HG03571 (cell line): ENCODE results near the gene NCBP2.

ENCODE experiments used
- ATAC-seq: cut with Tn5 transposase; IDR thresholded peaks from one replicate; pipeline ENCODE4 v1.9.1; 2021; ENCODE audit not compliant: unreplicated experiment

The NCBP2 gene

DNA sequence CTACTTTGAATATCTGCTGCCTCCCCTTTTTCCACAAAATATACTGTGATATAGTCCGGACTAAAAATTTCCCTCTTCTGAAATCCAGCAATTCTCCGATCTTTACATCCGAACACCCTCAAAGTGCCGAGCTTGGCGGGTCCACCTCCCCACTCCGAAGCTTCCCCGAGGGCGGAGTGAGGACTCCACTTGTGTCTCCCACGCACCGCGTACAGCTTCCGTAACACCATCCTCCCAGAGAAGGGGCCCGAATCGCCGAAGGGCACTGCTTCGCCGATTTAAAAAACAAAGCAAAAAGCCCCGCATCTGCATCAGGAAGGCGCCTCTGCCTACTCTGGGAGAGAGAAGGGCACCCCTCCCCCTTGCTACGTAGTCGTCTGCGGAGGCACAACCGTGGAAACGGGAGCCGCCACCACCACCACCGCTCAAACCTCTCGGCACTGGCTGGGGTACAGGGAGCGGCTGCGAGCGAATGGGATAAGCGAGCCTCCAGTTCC lies 551 bp downstream of the NCBP2 start:
- ATAC-seq = peak; percentile 21

DNA sequence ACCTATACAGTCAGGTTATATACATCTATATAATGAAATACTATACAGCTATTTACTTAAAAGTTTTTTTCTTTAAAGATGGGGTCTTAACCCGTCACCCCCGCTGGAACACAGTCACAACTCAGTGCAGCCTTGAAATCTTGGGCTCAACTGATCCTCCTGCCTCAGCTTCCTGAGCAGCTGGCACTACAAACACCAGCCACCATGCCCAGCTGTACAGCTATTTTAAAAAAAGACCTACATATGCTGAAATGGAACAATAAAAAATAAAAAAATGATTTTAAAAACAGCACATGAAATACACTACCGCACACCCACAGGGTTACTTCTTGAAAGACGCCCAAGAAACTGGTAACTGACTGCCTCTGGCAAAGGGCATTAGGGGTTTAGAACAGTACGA lies 3.8 kb downstream of the NCBP2 start:
- ATAC-seq = no peak

DNA sequence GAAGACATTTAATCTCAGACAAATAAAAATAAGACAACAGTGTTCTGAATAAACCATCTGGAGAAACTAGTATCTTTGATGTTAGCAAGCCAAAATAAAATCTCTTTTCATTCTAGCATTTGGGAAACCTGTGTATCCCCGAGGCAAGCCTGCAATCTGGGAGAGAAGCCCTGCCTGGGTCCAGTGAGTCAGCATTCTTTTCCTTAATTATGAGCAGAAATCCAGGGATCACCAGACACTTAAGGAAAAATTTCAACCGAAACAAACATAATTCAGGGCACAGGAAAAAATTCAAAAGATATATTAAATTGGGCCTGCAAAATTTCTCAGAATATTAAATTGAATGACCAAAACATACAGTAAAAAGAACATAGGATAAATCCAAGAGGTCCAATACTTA lies 4.2 kb downstream of the NCBP2 start:
- no peak for ATAC-seq

DNA sequence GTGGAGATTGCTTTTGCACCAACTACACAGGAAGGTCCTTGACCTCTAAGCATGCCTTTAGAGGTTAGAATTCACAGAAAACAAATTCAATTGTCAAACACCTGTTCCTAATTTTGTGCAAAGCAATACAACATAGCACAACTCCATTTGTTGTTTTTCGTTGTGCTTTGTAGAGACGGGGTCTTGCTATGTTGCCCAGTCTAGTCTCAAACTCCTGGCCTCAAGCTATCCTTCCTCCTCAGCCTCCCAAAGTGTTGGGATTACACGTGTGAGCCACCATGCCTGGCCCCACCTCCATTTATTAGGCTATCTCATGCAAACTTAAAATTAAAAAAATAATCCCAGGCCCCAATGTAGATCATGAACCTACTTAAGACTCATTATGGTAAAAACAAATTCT lies 6.0 kb downstream of the NCBP2 start:
- ATAC-seq = no peak

DNA sequence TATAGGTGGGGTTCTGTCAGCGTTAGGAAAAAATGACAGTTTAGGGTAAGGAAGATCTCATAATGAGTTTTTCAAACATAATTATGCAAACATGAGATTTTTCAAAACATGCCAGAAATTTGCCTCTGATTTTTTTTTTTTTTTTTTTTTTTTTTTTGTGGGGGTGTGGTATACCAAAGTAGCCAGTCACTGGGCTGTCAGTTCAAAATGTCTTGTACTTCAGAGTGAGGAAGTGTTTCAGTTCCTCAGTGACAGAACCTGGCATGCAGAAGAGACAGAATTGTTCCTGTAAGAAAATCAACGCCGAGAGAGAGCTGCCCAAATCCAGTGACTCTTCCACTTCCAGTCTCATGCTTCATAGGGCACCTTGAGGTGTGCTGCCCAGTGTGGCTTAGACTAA lies 9.7 kb downstream of the NCBP2 start:
- ATAC-seq = no peak

DNA sequence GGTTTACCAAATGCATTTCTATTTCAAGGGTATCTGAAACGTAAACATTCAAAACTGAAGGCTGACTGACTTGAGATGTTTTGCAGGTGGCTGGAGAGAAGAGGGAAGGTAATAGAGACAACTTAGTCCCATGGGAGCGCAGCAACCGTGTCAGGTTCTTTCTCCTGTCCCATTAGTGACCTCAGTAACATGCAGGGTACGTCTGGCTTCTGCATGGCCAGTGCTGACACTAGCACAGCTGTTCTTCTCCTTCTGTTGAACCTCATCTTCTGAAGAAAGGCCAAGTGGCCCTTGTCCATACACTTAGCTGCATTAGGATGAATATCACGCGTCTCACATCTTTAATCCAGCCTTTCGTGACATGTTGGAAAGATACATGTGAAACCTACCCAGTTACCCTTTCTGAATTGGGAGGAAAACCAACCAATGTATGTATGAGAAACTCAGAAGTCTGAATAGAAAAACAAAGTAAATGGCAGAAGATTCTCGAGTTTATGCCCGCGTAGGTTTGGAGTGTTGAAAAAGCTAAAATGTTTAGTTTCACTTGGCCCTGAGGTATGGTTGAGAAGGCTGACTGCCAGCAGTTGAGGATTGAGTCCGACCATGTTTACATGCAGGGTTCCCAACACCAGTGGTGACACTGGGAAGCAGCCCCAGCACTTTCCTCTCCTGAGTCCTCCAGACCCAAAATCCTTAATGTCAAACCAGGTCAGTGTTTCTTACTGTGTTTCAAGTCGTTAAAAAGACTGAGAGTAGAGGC lies 10.3 kb downstream of the NCBP2 start:
- ATAC-seq = no peak

DNA sequence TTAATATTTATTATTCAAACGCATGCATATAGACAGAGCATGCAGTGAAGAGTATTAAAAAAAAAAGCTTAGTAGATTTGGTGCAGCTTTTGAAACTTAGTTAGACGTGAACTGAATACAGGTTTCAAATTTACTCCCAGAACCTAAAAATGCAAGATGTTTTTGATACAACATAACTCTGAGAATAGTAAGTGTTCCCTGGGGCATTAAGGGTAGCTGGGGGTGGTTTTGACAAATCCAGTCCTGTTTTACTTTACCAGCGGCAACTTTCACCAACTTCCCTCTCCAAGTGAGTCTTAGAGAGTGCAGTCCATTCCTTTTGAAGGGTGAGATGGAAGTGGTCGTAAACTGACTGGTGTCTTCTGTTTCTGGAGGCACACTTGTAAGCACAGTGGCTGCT lies 11.2 kb downstream of the NCBP2 start:
- no peak for ATAC-seq

DNA sequence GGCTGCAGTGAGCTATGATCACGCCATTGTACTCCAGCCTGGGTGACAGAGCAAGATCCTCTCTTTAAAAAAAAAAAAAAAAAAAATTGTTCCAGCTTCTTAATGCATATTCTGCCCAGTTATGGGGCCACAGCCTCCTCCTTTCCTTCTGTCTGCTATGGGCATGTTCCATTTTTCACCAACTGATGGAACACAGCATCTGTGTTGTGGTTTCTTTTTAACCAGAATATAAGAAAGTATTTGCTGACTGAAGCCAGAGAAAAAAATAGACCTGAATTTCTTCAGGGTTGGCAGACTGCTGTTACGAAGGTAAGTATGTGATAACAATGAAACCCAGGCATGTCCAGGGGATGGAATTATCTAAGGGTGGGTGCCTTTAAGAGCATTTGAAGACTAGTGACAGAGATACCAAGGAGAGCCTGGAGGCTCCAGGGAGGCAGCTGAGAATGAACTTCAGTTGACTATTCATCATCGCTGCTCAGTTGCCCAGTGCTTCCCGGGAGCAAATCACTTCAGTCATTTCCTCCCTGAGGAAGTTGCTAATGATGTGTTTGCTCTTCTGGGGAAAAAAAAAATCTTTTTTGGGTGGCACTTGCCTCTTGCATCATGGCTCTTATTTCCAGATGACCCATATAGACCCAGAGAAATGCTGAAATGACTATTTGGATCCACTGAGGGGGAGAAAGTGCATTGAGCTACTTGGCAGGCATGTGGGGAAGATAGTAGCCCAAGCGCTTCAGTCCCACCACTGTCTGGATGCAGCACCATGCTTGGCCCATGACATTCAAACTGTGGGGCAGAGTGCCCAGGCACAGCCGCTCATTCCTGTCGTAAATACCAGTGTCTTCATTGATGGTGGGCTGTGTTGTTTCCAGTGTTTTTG lies 14.5 kb downstream of the NCBP2 start:
- no peak for ATAC-seq

DNA sequence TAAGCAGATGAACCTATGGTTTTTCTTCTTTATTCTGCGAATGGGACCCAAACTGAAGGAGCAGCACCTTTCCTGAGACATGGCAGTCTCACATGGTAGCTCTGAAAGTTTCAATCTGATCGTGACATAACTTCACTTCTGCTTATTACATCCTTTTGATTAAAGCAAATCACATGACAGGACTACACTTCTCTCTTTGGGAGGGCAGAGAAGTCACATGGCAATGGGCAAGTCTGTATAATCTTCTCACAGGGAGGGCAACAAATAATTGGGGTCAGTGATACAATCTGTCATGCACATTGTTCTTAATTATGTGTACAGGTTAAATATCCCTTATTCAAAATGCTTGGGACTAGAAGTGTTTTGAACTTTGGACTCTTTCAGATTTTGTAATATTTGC lies 21.6 kb downstream of the NCBP2 start:
- no peak for ATAC-seq

DNA sequence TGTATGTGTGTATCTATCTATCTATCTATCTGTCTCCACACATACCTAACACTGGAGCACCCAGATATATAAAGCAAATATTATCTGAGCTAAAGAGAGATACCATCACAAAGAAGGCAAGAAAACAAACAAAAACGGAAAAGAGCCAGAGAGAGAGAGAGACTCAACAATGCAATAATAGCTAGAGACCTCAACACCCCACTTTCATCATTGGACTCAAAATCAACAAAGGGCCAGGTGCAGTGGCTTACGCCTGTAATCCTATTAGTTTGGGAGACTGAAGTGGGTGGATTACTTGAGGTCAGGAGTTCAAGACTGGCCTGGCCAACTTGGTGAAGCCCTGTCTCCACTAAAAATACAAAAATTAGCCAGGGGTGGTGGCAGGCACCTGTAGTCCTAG lies 23.4 kb downstream of the NCBP2 start:
- ATAC-seq = no peak

DNA sequence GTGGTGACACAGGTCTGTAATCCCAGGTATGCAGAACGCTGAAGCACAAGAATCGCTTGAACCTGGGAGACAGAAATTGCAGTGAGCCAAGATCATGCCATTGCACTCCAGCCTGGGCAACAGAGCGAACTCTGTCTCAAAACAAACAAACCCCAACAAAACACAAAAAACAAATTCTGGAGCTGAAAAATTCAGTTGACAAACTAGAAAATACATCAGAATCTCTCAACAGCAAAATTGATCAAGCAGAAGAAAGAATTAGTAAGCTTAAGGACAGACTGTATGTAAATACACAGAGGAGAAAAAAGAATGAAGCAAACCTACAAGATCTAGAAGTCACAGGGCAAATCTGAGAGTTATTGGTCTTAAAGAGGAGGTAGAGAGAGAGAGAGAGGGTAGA lies 25.3 kb downstream of the NCBP2 start:
- no peak for ATAC-seq

DNA sequence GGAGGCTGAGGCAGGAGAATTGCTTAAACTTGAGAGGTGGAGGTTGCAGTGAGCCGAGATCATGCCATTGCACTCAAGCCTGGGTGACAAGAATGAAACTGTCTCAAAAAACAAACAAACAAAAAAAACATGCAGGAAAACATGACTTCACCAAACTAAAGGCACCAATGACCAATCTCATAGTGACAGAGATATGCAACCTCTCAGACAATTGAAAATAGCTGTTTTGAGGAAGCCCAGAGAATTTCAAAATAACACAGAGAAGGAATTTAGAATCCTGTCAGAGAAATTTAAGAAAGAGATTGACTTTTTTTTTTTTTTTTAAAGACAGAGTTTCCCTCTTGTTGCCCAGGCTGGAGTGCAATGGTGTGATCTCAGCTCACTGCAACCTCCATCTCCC lies 26.1 kb downstream of the NCBP2 start:
- no peak for ATAC-seq

DNA sequence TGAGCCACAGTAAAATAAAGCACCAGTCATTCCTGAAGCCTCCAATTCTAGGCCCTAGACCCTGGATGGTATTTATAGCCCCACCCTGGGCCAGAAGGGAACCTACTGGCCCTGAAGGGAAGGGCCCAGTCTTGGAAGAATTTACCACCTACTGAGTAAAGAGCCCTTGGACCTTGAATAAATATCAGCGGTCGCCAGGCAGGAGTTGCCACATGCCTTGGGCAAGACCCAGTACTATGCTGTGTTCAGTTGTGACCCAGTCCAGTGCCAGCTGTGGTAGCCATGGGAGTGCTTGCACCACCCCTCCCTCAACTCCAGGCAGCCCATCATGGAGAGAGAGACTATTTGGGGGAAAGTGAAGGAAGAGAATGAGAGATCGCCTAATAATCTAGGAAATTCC lies 27.0 kb downstream of the NCBP2 start:
- no peak for ATAC-seq

DNA sequence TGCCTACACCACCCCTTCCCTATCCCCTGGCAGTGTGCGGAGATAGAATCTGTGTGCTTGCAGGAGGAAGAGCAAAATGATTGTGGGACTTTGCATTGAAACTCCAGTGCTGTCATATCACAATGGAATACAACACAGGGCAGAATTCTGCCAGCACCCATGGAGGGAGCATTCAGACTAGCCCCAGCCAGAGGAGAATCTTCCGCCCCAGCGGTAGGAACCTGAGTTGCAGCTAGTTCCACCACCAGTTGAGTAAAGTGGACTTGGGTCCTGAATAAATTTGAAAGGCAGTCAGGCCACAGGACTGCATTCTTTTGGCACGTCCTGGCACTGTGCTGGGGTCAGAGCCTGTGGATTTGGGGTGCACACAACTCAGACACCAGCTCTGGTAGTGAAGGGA lies 27.5 kb downstream of the NCBP2 start:
- no peak for ATAC-seq

DNA sequence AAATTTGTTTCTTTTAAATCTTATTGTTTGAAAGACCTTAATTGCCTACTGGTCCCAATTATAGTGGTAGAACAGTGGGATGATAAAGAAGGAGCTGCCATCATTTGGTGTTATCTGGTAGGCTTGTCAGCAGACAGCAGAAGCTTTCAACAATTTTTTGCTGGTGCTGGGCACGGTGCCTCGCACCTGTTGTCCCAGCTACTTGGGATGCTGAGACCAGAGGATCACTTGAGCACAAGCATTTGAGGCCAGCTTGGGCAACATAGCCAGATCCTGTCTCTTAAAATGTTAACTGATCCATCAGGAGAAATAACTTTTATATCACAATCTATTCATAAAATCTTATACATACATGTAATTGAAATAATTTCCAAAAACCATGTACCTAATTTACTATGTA lies 38.6 kb downstream of the NCBP2 start:
- ATAC-seq = no peak

DNA sequence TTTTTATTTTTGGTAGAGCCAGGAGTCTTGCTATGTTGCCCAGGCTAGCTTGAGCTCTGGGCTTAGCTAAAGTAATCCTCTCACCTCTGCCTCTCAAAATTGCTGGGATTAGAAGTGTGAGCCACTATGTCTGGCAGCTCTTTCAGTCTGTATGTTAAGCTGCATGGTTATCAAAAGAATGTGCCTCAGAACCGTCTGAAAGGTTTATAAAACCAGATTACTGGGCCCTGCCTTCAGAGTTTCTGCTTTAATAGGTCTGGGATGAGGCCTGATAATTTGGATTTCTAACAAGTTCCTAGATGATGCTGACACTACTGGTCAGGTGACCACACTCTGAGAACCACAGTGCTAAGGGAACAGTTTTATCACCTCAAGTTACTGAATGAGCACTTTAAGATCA lies 40.0 kb downstream of the NCBP2 start:
- no peak for ATAC-seq

DNA sequence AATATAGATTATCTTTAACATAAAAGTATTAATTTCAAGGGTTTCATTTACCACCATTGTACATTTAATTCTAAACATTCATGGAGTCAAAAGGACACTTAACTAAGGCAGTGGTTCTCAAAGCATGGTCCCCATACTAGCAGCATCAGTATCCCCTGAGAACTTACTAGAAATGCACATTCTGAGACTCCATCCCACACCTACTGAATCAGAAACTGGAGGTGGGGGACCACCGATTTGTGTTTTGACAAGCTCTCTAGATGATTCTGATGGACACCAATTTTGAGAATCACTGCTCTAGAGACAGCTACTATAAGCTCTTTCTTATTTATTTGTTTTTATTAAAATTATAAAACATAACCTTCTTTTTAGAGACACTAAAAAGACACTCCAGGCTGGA lies 40.6 kb downstream of the NCBP2 start:
- no peak for ATAC-seq

DNA sequence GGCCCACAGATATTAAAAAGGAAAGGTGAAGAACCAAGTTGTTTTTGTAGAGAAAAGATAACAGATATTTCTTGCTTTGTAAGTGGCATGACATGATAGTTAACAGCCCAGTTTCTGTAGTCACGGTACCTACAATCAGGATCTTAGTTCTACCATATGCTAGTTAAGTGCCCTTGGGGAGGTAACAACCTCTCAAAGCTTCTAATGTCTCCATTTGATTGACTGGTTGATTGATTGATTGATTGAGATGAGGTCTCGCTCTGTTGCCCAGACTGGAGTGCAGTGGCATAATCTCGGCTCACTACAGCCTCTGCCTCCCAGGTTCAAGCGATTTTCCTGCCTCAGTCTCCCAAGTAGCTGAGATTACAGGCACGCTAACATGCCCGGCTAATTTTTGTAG lies 46.1 kb downstream of the NCBP2 start:
- no peak for ATAC-seq

DNA sequence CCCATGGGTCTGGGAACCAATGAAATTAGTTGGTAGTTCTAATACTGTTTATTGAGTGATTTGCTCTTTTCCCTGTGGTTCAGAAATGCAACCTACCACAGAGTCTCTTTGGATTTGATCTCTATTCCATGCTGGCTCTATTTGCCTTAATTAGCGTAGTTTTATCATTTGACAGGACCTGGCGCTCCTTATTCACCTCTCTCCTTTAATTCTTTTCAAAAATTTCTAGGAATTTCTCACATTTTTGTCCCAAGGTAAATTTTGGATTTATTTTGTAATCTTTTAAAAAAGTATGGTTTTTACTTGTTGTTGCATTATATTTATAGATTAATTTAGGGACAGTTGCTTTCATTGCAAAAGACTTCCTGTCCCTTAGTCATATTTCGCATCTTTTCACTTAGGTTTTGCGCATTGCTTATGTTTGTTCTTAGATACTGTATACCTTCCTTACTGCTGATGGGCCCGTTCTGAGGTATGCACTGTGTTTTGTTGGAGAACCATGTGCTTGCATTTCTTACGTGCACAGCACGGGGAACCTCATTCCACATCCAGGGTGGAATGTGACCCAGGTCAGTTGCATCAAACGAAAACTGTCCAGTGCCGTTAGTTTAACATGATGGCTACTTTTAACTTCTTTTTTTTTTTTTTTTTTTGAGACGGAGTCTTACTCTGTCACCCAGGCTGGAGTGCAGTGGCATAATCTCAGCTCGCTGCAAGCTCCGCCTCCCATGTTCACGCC lies 47.6 kb downstream of the NCBP2 start:
- no peak for ATAC-seq

DNA sequence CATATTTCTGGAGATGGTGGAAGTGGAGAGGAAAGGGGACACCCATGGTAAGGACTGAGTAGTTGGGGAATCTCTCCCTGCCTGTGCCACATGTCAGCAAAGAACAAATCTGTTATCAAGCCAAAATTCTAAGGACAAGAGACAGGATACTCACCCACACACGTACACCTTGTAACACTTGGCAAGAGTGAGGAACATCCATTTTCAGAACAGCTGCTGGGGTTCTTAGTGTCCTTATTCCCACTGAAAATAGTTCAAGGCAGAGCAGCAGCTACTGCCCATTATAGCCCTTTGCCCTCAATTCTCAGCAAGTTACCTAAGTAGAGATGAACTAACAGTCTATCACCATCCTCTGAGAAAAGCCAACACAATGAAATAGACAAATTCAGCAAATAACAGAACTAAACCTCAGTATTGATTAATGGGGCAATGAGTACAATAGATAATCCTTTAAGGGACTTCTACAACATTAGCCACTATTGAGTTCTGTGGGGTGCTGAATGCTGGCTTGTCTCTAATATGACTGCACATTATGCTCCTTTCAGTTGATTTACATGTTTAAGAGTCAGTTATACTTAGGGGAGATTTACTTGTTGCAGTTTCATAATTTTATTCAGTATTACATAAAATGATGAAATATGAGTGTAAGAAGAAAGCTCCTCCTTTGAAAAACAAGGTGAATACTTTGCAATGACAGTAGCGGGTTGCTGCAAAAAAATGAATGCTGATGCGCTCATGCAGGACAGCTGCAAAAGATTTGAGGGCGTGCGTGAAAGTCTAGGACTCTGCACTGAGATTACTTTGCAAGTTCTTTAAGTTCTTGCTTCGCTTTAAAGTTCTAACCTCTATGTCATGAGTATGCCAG lies 52.3 kb downstream of the NCBP2 start:
- ATAC-seq = no peak

DNA sequence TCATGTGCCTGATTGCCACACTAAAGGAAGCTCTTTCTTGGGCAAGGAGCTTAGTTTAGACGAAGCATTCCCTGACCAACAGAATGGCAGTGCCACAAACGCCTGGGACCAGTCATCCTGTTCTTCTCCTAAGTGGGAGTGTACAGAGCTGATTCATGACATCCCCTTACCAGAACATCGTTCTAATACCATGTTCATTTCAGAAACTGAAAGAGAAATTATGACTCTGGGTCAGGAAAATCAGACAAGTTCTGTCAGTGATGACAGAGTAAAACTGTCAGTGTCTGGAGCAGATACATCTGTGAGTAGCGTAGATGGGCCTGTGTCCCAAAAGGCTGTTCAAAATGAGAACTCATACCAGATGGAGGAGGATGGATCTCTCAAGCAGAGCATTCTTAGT lies 56.2 kb downstream of the NCBP2 start:
- ATAC-seq = no peak
